C1 segment of cervical spinal cord (tissue), 14 donors: ENCODE data around the gene LINGO3.
"Not testable (repeated sequence)": the region's sequence is repeated elsewhere in the genome, so short reads cannot be mapped to it uniquely, and the experiment has no call there.

Experiments
- DNase-seq, 14 donors: peaks; one replicate each; lab custom pipeline; 2025; lab: John Stamatoyannopoulos, UW

The LINGO3 gene, protein sequence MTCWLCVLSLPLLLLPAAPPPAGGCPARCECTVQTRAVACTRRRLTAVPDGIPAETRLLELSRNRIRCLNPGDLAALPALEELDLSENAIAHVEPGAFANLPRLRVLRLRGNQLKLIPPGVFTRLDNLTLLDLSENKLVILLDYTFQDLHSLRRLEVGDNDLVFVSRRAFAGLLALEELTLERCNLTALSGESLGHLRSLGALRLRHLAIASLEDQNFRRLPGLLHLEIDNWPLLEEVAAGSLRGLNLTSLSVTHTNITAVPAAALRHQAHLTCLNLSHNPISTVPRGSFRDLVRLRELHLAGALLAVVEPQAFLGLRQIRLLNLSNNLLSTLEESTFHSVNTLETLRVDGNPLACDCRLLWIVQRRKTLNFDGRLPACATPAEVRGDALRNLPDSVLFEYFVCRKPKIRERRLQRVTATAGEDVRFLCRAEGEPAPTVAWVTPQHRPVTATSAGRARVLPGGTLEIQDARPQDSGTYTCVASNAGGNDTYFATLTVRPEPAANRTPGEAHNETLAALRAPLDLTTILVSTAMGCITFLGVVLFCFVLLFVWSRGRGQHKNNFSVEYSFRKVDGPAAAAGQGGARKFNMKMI

GRCh38 chr19:2308114-2308556 is at the start of gene LINGO3:
Gene LINGO3, minus strand, starts transcription at chr19:2308154. Its CDS starts 16,378 bp downstream, at chr19:2291776.
- DNase-seq: no peak

DNA sequence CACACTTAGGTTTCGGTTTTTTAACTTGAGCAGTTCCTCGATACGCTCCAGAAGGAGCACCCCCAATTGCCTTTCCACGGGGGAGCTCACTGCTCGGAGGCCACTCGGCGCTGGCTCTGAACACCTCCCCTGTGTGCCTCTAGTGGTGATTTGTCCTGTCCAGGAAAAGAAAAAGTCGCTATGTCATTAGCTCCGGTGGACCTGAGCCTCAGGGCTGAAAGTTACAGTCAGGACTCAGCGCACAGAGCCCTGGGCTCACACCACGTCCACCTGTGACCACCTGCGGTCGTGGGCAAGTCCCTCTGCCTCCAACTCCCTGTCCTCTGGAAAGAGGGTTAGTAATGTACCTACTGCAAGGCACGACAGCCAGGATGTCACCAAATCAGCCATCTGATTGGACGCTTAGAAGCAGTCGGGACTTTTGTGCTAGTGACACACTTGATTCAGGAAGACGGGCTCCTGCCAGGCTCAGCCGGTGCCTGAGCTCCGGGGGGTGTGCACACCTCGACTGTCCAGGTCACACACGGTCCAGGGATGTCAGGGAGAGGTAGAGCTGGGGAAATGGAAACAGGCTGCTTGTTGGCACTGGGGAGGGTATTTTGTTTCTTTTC is 48.2 kb upstream of the LINGO3 start:
- DNase-seq: no peak

DNA sequence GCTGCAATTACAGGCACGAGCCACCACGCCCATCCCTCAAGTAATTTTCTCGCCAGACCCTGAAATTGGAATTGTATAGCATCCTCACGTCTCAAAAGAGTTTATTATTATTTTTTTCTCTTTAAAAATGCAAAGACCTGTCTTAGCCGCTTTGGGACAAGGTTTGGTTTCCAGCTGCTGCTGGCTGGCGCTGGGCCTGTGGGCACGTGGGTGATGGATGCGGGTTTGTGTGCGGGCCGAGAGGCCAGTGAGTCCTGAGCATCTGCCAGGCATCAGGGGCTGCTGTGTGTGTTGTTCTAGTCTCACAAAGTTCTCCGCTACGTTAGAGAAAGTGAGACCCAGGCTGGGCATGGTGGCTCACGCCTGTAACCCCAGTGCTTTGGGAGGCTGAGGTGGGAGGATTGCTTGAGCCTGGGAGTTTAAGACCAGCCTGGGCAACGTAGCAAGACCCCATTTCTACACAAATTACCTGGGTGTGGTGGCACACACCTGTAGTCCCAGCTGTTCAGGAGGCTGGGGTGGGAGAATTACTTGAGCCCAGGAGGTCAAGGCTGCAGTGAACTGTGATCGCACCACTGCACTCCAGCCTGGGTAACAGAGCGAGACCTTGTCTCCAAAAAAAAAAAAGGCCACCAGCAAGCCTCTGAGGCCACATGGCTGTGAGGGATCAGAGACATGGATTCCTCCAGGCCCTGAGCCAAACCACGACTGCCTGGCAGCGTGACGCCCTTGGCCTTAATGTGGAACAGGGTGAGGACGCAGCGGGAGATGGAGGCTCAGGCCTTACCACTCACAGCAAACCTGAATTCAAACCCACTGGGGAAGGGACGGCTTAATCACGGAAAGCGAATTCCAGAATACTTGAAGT is 47.4 kb upstream of the LINGO3 start:
- peak in 1 of 14 donors; percentile 54 for DNase-seq

DNA sequence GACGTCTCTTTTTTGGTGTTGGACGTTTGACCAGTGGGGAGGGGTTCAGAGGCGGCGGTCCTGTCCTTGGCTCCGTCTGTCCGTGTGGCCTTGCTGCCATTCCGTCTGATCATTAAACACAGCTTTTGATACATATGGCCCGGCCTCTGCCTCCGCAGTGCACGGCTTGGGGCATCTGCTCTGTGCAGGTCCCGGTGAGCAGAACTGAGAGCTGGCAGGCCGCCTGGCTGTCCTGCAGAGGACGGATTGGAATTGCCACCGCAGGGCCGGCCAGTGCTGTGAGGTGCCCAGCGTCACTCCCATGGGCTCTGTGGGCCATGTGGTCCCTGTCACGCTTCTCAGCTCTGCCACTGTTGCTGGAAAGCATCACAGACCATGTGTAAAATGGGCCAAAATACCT is 46.7 kb upstream of the LINGO3 start:
- no peak for DNase-seq

GRCh38 chr19:2353887-2354592 is 46.1 kb upstream of the LINGO3 start:
- no peak for DNase-seq

DNA sequence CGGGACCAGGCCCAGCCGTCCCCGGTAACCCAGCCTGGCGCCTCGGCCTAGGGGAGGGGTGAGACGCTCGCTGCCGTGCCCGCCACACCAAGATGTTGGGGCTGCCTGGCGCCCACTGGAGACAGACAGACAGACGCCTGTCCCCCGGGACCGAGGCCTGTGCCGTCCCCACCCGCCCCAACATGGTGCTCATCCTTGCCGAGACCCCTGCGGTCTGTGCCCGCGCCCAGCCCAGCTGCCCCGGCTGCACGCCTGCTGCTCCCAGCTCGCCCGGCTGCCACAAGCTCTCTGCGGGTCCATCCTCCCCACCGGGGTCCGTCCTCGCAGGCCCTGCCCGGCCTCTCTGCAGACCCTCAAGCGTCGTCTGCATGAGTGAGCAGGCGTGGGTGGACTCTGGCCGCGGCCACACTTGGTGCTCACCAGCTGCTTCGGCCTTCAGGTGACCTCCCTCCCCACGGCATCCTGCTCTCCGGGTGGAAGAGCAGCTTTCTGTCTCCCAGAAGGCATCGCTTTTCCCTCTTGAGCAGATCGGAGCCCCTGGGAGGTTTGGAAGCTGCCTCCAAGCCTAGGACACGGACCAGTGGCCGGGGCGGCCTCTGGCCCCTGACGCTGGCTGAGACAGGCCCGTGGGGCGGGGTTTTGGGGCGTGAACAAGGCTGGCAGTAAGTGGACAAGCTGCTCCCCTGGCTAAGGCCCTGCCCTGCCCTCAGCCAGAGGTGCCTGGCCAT is 45.4 kb upstream of the LINGO3 start:
- DNase-seq: no peak

DNA sequence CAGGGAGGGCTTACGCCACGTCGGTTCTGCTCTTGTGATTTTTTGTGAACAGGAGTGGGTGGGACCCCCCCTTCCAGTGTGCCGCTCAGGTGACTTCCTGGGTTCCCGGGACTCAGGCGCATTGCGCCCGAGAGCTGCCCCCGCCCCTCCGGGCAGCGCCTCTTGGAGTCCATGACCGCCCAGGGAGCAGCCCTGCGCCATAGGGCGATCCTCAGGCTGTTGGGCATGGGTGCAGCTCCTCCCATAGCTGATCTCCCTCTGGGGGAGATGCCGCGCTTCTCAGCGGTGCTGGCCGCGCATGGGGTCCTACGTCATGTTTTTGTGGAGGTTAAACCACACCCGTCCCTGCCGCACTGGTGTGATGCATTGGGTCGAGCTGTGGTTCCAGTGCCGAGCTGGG is 44.2 kb upstream of the LINGO3 start:
- no peak for DNase-seq

GRCh38 chr19:2351591-2351990 is 43.6 kb upstream of the LINGO3 start:
- no peak for DNase-seq

GRCh38 chr19:2350656-2351055 is 42.7 kb upstream of the LINGO3 start:
- no peak for DNase-seq

- DNase-seq: not testable (repeated sequence)
Observed at GRCh38 chr19:2349818-2350217, 41.9 kb upstream of the LINGO3 start.

DNA sequence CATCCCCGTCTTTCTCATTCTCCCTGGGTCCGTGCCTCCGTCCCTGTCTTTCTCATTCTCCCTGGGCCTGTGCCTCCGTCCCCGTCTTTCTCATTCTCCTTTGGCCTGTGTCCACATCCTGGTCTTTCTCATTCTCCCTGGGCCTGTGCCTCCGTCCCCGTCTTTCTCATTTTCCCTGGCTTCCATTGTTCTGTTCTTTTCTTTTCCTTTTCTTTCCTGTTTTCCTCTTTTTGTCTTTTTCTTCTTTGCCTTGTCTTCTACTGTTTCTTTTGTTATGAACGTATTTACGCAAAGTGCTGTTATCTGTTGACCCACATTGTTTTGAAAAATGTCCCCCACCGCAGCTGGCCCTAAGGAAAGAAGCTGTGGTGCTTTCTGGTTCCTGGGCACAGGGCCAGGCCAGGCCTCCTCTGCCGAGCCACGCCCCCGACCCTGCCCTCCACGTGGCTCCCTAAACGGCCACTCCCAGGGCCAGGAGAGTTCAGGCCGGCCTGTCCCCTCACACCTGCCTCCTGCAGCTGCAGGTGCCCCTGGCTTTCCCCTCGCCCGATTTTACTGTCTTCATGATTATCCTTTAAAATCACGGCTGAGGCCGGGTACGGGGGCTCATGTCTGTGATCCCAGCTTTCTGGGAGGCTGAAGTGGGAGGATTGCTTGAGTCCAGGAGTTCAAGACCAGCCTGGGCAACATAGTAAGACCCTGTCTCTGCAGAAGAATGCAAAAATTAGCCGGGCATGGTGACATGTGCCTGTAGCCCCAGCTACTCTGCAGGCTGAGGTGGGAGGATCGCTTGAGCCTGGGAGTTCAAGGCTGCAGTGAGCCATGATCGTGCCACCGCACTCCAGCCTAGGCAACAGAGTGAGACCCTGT is 38.1 kb upstream of the LINGO3 start:
- no peak for DNase-seq

DNA sequence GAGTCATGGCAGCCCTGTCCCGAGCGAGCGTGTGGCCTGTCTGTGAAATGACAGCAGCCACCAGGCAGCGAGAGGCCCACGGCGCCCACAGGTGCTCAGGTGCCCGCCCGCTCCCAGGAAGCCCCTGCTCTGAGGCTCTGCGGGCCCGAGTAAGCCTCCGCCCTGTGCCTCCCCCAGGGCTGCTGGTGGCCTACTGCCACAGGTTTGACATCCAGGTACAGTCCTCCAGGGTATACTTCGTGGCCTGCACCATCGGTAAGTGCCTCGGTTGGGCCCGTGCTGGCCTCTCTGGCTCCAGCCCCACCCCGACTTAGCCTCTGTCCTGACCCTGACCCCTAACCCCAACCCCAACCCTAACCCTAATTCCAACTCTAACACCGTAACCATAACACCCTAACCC is 37.1 kb upstream of the LINGO3 start:
- DNase-seq: no peak

DNA sequence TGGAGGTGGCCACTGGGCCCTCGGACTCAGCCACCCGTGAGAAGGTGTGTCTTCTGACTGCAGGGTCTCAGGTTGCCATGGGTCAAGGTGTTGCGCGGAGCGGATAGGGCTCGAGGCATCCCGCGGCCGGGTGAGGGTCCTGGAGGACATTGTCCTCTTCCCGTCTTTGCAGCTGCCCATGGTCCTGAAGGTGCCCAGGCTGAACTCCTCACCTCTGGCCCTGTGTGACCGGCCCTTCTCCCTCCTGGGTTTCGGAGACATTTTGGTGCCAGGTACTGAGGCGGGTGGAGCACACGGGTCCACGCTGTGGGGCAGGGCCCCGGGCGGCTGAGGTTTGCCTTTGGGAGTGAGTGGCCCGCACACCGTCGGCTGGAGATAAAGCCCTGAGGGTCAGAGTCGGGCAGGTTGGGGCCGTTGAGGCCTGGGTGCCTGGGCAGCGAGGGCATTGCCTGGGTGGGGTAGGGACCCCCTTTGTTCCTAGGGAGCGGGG is 36.5 kb upstream of the LINGO3 start:
- no peak for DNase-seq

GRCh38 chr19:2343289-2343982 is 35.5 kb upstream of the LINGO3 start:
- no peak for DNase-seq

DNA sequence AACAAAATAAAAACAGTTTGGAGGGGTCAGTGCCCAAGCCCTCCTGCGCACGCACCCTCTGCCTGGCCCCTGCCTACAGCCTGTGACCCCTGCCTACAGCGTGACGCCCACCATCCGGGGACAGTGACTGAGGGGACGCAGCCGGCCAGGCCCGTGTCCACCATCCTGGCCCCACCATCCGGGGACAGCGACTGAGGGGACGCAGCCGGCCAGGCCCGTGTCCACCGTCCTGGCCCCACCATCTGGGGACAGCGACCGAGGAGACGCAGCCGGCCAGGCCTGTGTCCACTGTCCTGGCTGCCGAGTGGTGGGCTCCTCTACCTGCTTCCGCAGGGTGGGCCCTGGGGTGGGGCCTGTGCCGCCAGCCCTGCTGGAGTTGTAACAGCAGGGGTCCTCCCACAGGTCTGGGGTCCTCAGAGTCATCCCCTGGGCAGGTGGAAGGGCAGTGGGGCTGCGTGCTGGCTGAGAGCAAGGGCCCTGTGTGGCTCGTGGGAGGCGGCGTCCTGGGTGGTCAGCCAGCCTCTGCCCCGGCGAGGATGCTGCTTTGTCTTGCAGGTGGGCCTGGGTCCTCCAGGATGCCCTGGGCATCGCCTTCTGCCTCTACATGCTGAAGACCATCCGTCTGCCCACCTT is 34.8 kb upstream of the LINGO3 start:
- no peak for DNase-seq

DNA sequence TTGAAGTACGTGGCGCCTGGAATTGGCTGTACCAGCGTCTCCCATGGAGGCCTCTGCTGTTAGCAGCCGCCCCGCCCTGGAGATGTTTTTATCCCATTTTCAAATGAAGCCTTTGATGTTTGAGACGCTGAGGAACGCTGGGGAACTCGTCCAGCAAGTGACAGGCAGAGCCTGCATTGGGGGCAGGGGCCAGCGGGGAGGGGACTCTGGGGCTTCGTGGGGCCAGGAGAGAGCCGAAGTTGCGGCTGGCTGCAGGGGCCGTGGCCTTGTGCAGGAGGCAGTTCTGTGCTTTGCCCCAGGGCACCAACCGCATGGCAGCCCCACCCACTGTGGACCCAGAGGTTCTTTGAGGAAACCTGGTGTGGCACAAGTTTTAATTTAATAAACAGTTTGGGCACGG is 34.0 kb upstream of the LINGO3 start:
- no peak for DNase-seq

DNA sequence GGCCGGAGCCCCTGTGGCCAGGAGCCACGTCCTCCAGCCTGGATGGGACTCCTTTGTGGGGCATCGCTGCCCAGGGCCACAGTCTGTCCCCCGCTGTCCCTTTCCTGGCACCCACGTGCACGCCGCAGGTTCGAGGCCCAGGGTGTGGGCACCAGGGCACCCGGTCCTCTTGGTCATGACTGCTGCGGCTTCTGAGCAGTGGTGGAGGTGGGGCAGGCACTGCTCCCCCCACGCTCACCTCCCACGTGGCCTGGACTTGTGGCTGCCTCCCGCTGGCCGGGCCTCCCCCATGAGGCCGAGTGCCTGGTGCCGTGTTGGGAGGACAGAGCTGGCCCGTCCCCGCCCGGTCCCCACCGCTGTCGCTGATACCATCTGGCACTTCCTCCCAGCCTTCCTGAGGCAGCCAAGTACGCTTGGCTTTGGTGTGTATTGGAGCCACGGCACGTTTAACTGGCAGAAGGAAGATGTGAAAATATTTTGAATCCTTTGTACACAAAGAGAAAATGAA is 33.3 kb upstream of the LINGO3 start:
- DNase-seq: peak in 1 of 14 donors; percentile 18
